NCI-H460 (cell line): ENCODE data around the gene MIA2. TPM values are rescaled to one million over a fixed set of nuclear protein-coding genes. Genes with fewer than 3 reads are reported as not detected.
"Not testable (repeated sequence)": the region's sequence is repeated elsewhere in the genome, so short reads cannot be mapped to it uniquely, and the experiment has no call there.

Experiments used
- DNase-seq: peaks from one replicate; pipeline ENCODE4 v3.0.0-alpha.2; 2016; ENCODE audit warnings: low read depth; ENCODE audit errors: extremely low read depth
- total RNA-seq: library from RNA; depleted of rRNA; stranded (reverse); fragments of >200 nt; shearing (Covaris generic); gene quantifications from 2 replicates; pipeline ENCODE4 v1.2.3, GENCODE V29; 2014

Gene MIA2
- total RNA-seq, 1 experiment from 2014 or later: 72.8 TPM

GRCh38 chr14:39319381-39319780, 85.7 kb downstream of the MIA2 start:
- no peak for DNase-seq

GRCh38 chr14:39320318-39320717, 86.6 kb downstream of the MIA2 start:
- DNase-seq: no peak

DNA sequence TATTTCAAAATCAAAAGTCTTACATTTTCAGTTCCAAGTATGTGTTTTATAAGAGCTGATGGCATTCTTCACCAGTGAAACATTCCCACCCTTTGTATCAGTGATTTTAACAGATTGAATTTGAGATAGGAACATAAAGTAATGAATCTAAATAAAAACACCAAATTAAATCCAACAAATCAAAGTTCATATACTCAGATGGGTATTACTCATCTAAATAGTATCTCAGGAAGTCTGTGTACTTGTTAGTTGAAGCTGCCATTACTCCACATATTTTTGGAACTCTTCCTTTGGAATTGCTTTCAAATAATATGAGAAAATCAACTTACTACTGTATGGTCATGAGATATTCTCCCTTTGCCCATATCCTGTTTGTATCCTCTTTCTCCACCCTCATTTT, 89.1 kb downstream of the MIA2 start:
- no peak for DNase-seq

DNA sequence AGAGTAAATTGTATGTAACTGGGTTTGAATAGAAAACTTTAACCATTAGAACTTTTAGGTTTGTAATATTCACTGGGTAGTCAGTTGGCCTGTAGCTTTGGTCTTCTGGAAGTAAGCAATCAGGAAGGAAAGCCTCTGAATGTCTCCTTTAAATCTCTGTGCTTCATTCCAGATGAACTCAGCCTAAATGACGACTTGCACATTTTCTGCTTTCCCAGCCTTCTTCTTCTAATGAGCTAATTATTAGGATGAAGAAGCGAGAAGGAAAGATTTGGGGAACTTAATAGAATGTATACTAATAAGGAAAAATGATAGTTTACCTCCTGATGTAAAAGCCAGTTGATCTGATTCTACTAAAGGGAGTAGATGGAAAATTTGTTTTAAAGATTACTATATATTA, 90.4 kb downstream of the MIA2 start:
- DNase-seq: no peak

GRCh38 chr14:39339003-39339402, 105.3 kb downstream of the MIA2 start:
- DNase-seq: no peak

GRCh38 chr14:39341126-39341525, 107.4 kb downstream of the MIA2 start:
- not testable (repeated sequence) for DNase-seq

DNA sequence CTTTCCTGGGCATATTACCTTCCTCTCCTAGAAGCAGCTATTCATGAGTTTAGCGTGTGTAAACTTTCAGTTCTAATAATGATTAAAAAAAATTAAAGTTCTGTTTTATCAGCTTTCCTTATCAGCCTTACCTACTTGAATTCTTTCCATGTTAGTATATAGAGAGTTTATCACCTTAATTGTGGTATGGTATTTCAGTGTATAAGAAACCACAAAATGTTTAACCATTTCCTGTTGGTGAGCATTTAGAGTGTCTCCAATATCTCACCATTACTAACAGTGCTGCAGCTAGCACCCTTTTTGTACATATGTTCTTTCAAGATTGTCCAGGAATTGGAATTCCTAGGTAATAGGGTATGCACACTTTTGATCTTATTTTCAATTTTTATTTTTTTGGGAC, 109.1 kb downstream of the MIA2 start:
- DNase-seq: no peak

DNA sequence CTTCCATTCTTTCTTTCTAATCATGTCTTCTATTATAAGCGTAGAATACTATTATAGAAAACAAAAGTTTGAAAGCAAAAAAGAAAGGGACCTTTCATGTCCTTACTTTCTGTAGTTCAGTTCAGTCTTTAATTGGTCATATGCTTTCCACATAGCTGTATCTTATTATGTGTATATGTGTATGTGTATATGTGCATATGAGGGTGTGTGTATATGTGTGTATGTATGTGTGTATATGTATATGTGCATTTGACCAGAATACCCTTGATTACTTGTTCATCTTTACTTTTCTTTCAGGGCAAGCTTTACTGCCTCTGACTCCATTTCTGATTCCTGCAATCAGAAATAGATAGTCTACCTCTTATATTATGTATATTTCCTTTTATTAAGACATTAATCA, 109.9 kb downstream of the MIA2 start:
- DNase-seq: no peak

DNA sequence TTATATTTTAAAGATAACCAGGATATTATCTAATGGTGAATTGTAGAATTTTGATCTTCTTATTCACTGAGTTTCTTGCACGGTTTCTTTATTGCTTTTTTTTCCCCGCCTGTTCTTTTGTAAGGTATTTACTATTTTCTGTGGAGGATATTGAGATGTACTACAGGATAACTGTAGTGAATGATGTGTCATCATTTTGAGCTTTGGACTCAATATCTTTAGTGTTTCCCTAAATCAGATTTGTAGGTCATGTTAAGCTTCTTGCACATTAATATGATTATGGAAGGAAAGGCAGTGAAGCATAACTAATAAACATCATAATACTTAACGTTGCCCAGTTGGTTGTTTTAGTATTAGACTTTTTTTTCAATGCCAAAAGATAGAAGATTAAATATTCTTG, 117.2 kb downstream of the MIA2 start:
- no peak for DNase-seq

- no peak for DNase-seq
These were observed 118.0 kb downstream of the MIA2 start for GRCh38 chr14:39351708-39352107.

GRCh38 chr14:39359069-39359468, 125.4 kb downstream of the MIA2 start:
- not testable (repeated sequence) for DNase-seq

DNA sequence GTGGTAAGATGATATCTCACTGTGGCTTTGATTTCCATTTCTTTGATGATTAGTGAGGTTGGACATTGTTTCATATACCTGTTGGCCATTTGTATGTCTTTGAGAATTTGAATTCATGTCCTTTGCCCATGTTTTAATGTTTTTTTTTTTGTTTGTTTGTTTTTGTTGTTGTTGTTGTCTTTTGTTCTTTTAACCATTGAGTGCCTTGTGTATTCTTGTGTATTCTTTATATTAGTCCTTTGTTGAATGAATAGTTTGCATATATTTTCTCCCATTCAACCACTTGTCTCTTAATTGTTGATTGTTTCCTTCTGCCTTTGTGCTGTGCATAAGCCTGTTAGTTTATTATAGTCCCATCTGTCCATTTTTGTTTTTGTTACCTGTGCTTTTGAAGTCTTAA, 126.6 kb downstream of the MIA2 start:
- DNase-seq: no peak

DNA sequence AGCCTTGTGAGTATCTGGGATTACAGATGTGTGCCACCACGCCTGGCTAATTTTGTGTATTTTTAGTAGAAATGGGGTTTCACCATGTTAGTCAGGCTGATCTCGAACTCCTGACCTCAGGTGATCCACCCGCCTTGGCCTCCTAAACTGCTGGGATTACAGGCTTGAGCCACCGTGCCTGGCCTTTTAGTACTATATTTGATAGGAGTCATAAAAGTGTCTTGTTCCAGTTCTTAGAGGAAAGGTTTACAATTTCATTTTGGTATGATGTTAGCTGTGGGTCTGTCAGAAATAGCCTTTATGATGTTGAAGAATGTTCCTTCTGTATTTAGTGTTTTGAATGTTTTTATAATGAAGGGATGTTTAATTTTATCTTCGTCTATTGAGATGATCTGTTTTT, 127.8 kb downstream of the MIA2 start:
- not testable (repeated sequence) for DNase-seq

DNA sequence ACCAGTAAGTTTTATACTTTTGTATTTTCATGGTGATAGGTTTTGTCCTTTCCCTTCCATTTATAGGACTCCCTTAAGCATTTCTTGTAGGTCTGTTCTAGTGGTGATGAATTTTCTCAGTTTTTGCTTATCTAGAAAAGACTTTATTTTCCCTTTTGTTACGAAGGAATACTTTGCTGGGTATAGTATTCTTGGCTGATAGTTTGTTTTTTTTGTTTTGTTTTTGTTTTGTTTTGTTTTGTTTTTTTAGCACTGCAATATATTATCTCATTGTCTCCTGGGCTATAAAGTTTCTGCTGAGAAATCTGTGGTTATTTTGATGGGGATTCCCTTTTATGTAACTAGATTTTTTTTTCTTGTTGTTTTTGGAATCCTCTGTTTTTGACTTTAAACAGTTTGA, 130.8 kb downstream of the MIA2 start:
- no peak for DNase-seq

GRCh38 chr14:39365354-39365753, 131.6 kb downstream of the MIA2 start:
- no peak for DNase-seq

DNA sequence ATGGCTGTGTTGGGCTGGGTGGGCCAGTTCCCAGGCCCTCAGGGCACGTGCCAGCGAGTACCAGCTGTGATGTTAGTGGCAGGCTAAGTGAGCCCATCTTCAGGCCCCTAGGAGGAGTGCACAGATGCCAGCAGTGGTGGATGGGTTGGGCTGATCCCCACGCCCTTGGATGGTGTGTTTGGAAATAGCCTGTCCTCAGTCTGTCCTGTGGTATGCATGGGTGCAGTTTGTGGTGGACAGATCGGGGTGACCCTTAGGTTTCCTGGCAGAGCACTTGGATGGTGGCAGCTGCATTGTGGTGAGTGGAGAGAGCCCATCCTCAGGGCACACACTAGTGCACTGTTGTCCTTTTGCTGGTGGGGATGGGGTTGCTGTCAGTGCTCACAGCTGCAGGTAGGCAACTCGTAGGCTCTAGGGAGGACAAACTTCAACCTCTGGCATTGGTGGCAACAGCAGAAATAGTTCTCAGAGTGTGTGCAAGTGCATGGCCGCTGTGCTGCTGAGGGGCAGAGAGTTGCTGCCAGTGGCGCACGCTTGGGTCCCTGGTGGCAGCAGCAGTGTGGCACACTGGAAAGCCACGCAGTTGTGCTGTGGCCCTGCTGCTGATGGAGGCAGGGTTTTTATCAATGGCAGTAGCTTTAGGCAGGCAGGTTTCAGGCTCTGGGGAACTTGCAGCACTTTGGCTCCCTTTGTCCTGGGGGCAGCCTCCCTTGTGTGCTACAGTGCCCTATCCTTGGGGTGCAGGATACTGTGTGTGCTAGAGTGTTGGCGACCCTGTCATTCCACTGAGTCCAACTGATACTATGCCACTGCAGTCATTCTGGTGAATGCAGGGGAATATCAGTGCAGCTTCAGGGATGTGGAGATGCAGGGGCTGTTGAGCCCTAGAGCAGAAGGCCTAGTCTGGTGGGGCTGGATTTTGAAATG, 133.0 kb downstream of the MIA2 start:
- no peak for DNase-seq

GRCh38 chr14:39367387-39367751, 133.7 kb downstream of the MIA2 start:
- no peak for DNase-seq

- DNase-seq: peak; percentile 64
These were observed 134.7 kb downstream of the MIA2 start for GRCh38 chr14:39368261-39368959.

GRCh38 chr14:39369029-39369428, 135.3 kb downstream of the MIA2 start:
- no peak for DNase-seq

DNA sequence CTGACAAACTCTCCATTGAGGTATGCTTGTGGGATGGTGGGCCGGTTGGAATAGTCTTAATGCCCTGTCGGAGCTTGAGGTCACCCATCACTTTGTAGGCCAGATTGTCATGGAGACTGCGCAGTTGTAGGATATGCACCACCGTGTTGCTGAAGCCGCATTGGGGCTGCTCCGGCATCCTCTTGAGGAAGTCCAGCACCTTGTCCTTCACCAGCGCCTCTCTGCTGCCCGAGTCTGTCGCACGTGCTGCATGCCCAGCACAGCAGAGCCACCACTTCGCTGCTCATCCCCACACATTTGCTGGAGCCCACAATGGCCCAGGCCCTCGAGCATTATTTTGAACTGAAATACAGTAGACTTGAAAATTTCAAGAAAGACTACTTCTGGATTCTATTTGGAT, 136.7 kb downstream of the MIA2 start:
- DNase-seq: no peak

GRCh38 chr14:39372656-39373055, 138.9 kb downstream of the MIA2 start:
- DNase-seq: no peak

DNA sequence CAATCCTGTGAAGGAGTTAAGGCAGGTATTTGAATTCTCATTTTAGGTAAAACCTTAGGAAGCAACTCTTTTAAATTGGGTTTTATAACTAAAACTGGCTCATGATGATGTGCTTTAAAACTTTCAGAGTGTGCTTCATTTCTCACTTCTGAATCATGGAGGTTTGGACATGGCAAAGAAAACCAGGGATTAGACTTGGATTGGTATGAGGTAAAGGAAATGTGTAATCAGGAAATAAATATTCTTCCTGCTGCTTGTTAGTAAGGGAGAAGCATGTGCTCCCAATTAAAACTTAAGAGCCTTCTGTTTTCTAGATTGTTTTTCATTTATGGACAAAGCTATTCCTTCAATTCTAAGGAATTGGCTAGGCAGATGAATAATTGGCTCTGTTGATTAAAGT, 141.1 kb downstream of the MIA2 start:
- DNase-seq: no peak
